AG04449 (cell line): Measurements from ENCODE around the gene AARS1.
"Not testable (repeated sequence)": the region's sequence is repeated elsewhere in the genome, so short reads cannot be mapped to it uniquely, and the experiment has no call there.

Experiments
- CTCF ChIA-PET: fragments of 350-600 bp; formaldehyde crosslinking; extraction: SDS; loops from one replicate; lab custom pipeline; 2021; ENCODE audit warnings: antibody characterized with exemption; lab: Yijun Ruan, JAX
- POLR2A ChIA-PET: fragments of 400-600, 350-600 bp; formaldehyde crosslinking; extraction: SDS; loops from one replicate; lab custom pipeline; 2020; ENCODE audit warnings: antibody characterized with exemption, inconsistent platforms; lab: Yijun Ruan, JAX
- DNase-seq: peaks from one replicate; pipeline ENCODE4 v3.0.0-alpha.2; 2010; ENCODE audit warnings: low read depth, low spot score
- H3K4me3 ChIP-seq: 2 replicates; pipeline ENCODE4 v1.5.1; 2011; ENCODE audit warnings: low read depth, mild to moderate bottlenecking, control low read depth, low read length
- CTCF ChIP-seq: IDR thresholded peaks from one replicate; pipeline ENCODE4 v1.5.1; 2011; ENCODE audit warnings: mild to moderate bottlenecking, moderate library complexity, low read length, control low read depth, inconsistent platforms; ENCODE audit not compliant: insufficient read depth; ENCODE audit errors: missing control alignments

AARS1 gene

GRCh38 chr16:70320121-70320520 lies 30.8 kb upstream of the AARS1 start:
- CTCF ChIA-PET: interaction anchor here (1.5 kb wide), 1 partner anchor 11 kb away, joined by 4 read pairs; no protein-coding TSS in a partner anchor
- POLR2A ChIA-PET: no interaction called here
- no peak for DNase-seq
- H3K4me3 ChIP-seq: no peak overlapping the region
- TF ChIP-seq CTCF: no peak

GRCh38 chr16:70307726-70308125 lies 18.4 kb upstream of the AARS1 start:
- H3K4me3 ChIP-seq, DNase-seq: not testable (repeated sequence)
- CTCF ChIA-PET: interaction anchor here (1.6 kb wide), 1 partner anchor 14 kb away, joined by 7 read pairs; no protein-coding TSS in a partner anchor
- POLR2A ChIA-PET: interaction anchor here (0.9 kb wide), 1 partner anchor 18 kb away, joined by 3 read pairs; no protein-coding TSS in a partner anchor

GRCh38 chr16:70306880-70307279 lies 17.6 kb upstream of the AARS1 start:
- POLR2A ChIA-PET: no interaction called here

GRCh38 chr16:70304892-70305448 lies 15.7 kb upstream of the AARS1 start:
- no peak overlapping the region for H3K4me3 ChIP-seq
- POLR2A ChIA-PET: no interaction called here
- TF ChIP-seq CTCF: no peak
- DNase-seq: no peak
- CTCF ChIA-PET: no interaction called here

More at GRCh38 chr16:70306880-70307279, 17.6 kb upstream of the AARS1 start:
- DNase-seq: no peak
- CTCF ChIA-PET: interaction anchor here (1.2 to 1.6 kb wide), 2 partner anchors 9 to 14 kb away, joined by 4 to 7 read pairs; no protein-coding TSS in a partner anchor
- H3K4me3 ChIP-seq: no peak overlapping the region
- TF ChIP-seq CTCF: no peak

GRCh38 chr16:70302745-70303144 lies 13.4 kb upstream of the AARS1 start:
- no peak overlapping the region for H3K4me3 ChIP-seq
- ChIA-PET CTCF (no interaction called here), POLR2A (interaction anchor here (1.6 kb wide), 1 partner anchor 14 kb away, joined by 5 read pairs; the partner anchor contains the start of gene AARS1)
- no peak for TF ChIP-seq CTCF
- no peak for DNase-seq

GRCh38 chr16:70301121-70301520 lies 11.8 kb upstream of the AARS1 start:
- no peak for DNase-seq
- CTCF ChIA-PET: interaction anchor here (0.6 kb wide), 1 partner anchor 52 kb away, joined by 3 read pairs; no protein-coding TSS in a partner anchor
- TF ChIP-seq CTCF: no peak
- no peak overlapping the region for H3K4me3 ChIP-seq
- POLR2A ChIA-PET: interaction anchor here (1.6 kb wide), 1 partner anchor 12 kb away, joined by 5 read pairs; the partner anchor contains the start of gene AARS1
